NCI-H526 treated with DMSO at 0.1 percent for 48 hours (cell line): ENCODE measurements around the gene C12orf57.

ENCODE experiments used
- DNase-seq: peaks from one replicate; lab custom pipeline; 2025; lab: John Stamatoyannopoulos, UW

C12orf57 gene

GRCh38 chr12:6953442-6954315, 9.9 kb downstream of the C12orf57 start:
- DNase-seq, result no peak

- no peak for DNase-seq
Observed at GRCh38 chr12:6954316-6955107, 10.7 kb downstream of the C12orf57 start.

DNA sequence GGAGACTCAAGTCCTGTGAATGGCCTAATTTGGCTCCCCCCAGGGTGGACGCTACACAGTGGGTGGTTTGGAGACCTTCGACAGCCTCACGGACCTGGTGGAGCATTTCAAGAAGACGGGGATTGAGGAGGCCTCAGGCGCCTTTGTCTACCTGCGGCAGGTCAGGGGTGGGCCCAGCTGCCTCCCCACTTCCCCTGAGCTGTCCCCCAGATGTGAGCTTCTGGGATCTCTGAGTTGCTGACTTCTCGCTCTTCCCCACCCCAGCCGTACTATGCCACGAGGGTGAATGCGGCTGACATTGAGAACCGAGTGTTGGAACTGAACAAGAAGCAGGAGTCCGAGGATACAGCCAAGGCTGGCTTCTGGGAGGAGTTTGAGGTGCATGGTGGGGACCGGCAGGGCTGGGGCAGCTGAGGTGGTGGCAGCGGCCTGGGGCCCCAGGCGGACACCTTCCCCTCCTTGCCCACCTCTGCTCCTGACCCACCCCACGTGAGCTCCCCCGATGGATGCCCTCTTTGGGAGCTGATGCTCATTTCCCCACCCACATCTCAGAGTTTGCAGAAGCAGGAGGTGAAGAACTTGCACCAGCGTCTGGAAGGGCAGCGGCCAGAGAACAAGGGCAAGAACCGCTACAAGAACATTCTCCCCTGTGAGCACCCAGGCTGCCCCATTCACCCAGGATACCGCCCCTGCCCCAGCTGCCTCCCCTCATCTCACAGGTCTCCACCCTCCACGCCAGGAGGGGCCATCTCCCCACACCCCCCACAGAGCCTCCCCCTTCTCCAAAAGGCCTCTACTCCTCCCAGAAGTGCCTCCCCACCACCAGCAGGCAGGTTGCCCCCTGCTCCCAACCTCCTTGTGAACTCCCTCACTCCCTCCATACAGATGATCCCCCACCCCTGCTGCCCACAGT, 11.5 kb downstream of the C12orf57 start:
- no peak for DNase-seq

DNA sequence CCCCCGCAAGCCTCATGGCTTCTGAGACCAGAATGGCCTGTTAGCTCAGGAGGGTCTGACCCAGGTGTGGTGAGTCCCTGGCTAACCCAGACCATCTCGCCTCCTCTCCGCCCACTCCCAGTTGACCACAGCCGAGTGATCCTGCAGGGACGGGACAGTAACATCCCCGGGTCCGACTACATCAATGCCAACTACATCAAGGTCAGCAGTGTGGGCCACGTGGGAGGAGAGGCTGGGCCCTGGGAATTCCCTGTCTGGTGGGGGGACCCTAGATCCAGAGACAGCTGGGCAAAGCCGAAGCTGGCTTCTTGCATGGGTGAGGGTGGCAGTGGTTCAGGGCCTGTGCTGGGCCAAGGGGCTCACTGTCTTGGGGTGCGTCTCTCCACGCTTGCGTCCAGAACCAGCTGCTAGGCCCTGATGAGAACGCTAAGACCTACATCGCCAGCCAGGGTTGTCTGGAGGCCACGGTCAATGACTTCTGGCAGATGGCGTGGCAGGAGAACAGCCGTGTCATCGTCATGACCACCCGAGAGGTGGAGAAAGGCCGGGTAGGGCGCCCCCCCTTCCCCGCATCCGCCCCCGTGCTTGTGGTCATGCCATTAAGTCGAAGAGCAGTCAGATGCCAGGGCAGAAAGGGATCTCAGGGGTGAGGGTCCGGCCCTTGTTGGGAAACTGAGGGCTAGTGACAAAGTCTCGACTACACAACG, 12.4 kb downstream of the C12orf57 start:
- DNase-seq, result no peak

- no peak for DNase-seq
Observed at GRCh38 chr12:6957151-6957701, 13.4 kb downstream of the C12orf57 start.

DNA sequence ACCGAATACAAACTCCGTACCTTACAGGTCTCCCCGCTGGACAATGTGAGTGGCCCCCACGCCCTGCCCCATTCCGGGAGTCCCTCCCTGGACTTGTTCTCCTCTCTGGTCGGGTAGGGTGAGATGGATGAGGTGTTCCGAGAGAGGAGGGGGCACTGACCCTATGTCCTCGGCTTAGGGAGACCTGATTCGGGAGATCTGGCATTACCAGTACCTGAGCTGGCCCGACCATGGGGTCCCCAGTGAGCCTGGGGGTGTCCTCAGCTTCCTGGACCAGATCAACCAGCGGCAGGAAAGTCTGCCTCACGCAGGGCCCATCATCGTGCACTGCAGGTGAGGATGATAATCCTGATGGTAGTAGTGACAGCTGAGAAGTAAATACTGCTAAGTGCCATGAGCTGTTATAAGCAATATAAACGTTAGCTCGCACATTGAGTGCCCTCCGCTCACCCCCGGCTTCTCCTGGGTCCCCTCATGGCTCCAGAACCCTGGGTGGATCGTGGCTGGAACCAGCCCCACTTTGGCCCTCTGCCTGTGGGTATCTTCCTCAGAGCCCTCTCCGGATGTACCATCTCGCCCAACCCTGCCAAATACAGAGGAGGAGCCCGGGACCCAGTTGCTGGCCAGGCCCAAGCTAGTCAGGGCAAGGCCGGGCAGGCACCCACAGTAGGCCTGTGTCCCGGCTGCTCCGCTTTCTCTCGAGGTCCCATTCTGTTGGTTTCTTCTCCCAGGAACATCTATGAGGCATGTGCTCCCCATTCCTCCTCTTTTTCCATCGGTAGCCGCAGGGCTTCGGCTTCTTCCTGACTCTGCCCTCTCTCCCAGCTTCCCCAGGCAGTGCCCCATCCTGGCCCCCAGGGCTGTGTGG, 14.2 kb downstream of the C12orf57 start:
- DNase-seq, result no peak

DNA sequence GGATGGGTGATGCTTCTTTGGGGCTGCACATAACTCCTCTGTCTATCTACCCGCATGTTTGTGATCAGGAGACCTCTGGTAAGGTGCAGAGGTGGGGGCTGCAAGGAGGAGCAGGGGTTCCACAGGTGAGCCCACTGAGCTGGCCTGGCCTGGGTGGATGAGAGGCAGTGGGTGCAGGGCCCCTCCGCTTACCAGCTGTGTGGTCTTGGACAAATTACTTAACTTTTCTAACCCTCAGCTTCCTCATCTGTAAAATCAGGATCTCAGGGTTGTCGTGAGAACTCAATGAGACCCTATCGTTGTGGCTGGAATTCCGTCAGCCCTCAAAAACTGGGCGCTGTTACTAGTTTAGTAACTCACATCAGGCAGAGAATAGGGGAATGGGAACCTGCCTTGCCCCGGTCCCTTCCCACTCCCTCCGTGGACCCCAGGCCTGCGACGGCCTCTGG, 14.8 kb downstream of the C12orf57 start:
- DNase-seq, result no peak

DNA sequence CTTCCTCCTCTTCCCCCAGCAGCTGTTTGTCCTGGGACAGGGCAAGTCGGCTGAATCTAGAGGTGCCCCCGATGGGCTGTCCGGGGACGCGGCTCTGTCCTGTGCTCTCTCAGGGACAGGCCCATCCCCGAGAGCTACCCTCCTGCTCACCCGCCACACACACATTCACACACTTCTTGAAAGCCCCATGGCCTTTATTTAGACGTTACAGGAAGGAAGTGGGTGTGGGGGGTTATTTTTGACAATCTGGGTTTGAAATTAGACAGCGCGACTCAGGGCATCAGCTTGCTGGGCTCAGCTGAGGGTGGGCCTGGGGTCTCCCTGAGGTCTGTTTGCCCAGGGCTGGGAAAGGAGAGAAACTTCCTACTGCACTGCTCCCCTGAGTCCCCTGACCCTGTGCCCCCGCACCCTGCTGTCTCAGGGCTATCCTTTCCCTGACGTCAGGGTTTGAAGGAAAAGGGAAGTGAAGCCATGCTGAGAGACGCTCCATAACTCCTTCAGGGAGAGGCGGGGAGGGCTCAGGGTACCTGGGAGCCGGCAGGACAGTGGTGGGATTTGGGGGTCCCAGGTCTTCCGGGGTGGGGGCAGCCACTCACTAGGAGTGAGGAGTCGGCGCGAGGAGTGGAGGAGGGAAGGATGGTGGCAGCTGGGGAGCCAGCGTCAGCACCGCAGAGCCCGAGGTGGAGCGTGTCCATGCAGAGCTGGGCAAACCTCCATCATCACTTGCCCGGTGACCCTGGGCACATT, 15.4 kb downstream of the C12orf57 start:
- no peak for DNase-seq

- DNase-seq, result no peak
Observed at GRCh38 chr12:6959805-6960592, 16.2 kb downstream of the C12orf57 start.

- no peak for DNase-seq
Observed at GRCh38 chr12:6960593-6961277, 16.9 kb downstream of the C12orf57 start.

GRCh38 chr12:6961278-6961694, 17.5 kb downstream of the C12orf57 start:
- no peak for DNase-seq

GRCh38 chr12:6961695-6962284, 18.0 kb downstream of the C12orf57 start:
- DNase-seq, result peak; percentile 86

DNA sequence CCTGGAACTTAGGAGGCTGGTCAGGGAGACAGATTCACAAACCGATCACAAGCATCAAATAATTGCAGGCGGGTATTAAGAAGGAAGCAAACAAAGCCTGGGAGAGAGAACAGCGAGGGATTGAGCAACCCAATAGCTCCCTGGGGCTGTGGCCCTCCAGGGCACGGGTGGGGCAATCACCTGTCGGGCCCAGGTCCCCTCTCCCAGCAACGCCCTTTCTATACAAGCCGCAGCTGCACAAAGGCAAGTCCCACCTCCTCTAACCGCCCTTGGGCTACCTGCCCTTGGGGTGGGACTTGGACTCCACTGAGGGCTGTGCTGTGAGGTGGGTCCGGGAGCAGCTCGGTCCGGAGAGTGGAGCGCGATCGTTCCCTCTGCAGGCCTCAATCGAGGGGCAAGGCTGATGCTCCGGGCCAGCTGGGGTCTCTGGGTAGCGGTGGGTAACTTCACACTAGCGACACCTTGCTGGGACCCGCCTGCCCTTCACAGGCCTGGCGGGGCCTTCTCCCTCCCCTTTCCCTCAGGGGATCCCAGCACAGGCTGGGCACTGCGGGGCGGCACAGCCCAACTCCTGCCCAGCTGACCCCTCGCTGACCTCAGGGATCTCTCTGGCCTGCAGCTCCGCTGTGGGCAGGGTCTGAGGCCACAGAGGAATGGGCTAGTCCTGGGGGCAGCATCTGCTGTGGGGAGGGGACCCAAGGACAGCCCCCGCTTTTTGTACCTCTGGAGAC, 18.6 kb downstream of the C12orf57 start:
- peak; percentile 86 for DNase-seq

GRCh38 chr12:6963016-6963731, 19.4 kb downstream of the C12orf57 start:
- DNase-seq, result peak; percentile 88

DNA sequence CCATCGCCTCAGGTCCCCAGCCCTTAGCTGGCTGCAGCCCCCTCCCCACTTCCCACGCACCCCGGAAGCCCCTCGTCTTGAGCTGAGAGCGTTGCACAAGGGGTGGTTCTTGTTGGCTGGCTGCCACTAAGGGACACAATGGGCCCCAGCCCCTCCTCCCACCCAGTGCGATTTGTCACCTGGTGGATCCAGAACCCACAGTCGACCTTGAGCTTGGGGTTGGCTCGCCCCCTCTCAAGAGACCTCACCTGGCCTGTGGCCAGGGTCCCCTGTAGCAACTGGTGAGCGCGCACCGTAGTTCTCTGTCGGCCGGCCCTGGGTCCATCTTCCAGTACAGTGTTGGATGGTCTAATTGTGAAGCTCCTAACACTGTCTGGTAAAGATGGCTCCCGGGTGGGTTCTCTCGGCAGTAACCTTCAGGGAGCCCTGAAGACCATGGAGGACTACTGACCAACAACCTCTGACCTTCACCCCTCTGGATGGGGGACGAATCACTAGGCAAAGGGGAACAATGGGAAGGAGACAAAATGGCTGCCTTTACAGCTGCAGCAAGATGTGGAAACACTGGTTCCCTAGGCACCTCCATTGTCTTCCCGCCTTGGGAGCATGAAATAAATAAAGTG, 20.1 kb downstream of the C12orf57 start:
- no peak for DNase-seq

DNA sequence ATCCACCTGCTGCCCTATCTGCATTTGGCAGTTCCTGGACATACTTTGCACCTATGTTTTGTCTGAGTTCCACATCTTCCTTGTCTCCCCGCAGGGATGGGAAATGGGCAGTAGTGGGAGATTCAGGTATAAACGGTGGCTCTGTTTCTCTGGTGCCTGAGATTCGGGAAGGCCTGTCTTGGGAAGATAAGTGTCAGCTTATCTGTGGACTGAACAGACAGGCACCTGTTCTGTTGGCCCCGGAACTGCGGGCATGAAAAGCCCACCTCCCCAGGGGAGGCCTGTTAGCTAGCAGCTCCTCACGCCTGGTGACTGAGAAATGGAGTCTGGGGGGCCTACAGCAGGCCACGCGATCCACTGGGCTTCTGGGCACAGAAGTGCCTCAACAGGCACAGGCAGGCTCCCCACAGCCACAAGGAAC, 20.8 kb downstream of the C12orf57 start:
- DNase-seq, result peak; percentile 29
